AG09309 (cell line): ENCODE data around the gene RNPEP.

ENCODE experiments used
- DNase-seq: peaks from one replicate; pipeline ENCODE4 v3.0.0-alpha.2; 2010; ENCODE audit warnings: low read depth
- H3K4me3 ChIP-seq: 2 replicates; pipeline ENCODE4 v1.5.1; 2011; ENCODE audit warnings: mild to moderate bottlenecking, low read depth, low read length, moderate library complexity; ENCODE audit not compliant: control insufficient read depth
- TF ChIP-seq, protein P1 (sequence below): IDR thresholded peaks from 2 replicates; pipeline ENCODE4 v1.5.1; 2011; ENCODE audit warnings: mild to moderate bottlenecking, low read depth, low read length, inconsistent platforms; ENCODE audit not compliant: insufficient read depth, control insufficient read depth; ENCODE audit errors: missing control alignments

Gene RNPEP

DNA sequence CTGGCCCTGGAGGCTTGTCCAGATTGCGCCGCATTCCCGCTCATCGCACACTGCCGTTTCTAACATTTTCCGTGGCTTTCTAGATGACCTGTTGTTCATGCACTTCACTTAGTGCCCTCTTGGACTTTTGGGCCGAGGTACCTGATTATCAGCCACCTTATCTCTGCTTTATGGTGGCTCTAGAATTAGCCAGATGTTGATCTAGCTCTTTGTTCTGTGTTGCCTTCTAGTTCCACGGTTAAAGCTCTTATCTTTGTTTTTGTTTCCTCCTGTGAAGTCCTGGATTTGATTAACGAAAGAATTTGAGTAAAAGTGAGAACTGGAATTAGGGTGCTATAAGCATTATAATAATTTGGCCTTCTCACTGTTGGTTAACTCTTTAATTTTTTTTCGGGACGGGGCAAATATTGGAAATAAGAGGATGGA is 945 bp downstream of the RNPEP start:
- no peak for DNase-seq
- peak overlapping the region; percentile 55 for H3K4me3 ChIP-seq
- TF ChIP-seq, protein P1, sequence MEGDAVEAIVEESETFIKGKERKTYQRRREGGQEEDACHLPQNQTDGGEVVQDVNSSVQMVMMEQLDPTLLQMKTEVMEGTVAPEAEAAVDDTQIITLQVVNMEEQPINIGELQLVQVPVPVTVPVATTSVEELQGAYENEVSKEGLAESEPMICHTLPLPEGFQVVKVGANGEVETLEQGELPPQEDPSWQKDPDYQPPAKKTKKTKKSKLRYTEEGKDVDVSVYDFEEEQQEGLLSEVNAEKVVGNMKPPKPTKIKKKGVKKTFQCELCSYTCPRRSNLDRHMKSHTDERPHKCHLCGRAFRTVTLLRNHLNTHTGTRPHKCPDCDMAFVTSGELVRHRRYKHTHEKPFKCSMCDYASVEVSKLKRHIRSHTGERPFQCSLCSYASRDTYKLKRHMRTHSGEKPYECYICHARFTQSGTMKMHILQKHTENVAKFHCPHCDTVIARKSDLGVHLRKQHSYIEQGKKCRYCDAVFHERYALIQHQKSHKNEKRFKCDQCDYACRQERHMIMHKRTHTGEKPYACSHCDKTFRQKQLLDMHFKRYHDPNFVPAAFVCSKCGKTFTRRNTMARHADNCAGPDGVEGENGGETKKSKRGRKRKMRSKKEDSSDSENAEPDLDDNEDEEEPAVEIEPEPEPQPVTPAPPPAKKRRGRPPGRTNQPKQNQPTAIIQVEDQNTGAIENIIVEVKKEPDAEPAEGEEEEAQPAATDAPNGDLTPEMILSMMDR: no peak

DNA sequence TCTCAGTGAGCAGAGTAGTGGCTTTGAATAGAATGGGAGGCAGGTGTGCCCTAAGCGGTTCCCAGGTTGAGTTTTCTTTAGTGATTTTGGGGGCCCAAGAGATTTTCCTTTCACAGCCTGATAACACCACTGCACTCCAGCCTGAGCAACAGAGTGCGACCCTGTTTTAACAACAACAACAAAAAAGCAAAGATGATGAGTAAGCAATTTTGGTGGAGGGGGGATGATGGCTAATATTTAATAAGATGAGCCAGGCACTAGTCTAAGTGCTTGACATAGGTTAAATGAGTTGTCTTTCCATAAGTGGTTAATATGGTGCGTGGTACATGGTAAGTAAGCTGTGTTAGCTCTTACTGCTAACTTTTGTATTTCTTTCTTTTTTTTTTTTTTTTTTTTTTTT is 2.0 kb downstream of the RNPEP start:
- no peak for DNase-seq
- TF ChIP-seq, protein P1: no peak
- H3K4me3 ChIP-seq: no peak overlapping the region

DNA sequence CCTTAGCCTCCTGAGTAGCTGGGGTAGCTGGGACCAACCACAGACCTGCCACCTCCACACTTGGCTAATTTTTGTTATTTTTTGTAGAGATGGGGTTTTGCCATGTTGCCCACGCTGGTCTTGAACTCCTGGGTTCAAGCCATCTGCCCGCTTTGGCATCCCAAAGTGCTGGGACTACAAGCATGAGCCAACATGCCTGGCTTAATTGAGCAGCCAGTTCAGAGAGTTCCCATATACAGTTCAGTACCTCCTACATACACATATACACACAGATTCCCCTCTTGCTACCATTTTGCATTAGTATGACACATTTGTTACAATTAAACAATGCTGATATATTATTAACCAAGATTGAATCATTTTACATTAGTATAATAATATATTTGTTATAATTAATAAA is 2.9 kb downstream of the RNPEP start:
- no peak overlapping the region for H3K4me3 ChIP-seq
- TF ChIP-seq, protein P1: no peak
- no peak for DNase-seq

DNA sequence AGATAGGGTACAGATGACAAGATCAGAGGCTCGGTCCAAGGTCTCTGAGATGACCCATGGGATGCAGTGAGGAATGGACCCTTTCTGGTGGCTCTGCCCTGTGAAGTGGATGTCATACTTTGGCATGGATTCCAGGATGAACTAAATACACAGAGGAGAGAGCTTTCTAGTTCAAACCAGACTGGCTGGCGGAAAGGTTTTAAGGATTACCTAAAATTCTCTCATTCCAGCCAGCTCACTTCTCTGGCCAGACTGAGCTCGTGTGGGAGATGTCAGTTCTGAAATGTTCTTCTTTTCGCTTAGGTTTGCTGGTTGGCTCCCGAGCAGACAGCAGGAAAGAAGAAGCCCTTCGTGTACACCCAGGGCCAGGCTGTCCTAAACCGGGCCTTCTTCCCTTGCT is 6.2 kb downstream of the RNPEP start:
- no peak for DNase-seq
- no peak overlapping the region for H3K4me3 ChIP-seq
- TF ChIP-seq, protein P1: no peak

DNA sequence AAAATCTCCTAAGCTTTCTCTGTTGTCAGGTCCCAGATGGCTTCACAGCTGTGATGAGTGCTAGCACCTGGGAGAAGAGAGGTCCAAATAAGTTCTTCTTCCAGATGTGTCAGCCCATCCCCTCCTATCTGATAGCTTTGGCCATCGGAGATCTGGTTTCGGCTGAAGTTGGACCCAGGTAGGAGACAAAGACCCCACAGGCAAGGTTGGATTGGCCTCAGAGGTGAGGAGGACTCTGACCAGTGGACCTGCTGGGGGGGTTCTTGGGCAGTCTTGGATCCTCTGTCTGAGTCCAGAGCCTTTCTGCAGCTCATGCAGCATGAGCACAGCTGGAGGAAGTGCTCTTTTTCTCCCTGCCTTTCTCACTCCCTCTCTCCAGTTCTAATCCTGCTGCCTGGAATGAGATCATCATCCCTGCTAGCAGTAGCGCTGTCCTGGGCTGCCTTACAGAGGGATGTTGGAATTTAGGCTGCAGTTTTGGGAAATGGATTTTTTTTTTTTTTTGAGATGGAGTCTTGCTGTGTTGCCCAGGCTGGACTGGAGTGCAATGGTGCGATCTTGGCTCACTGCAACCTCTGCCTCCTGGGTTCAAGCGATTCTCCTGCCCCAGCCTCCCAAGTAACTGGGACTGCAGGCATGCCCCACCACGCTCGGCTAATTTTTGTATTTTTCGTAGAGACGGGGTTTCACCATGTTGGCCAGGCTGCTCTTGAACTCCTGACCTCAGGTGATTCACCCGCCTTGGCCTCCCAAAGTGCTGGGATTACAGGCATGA is 7.1 kb downstream of the RNPEP start:
- TF ChIP-seq, protein P1: no peak
- DNase-seq: no peak

DNA sequence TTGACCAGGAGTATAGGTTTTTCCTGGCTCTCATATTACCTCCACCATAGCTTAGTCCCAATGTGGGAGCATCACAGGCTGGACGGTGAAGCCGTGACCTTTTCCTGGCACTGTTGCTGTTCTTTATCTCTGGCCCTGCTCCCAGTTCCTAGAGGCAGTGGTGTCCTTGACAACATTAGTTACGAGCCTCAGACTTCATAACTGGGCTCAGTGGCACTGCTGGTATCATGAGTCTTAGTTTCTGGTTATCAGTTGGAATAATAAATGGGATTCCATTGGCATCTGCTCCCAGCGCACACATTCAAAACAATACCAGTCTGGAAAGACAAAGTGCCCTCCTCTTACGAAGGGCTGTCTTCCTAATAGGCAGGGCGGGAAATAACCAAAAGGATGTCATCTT is 8.0 kb downstream of the RNPEP start:
- TF ChIP-seq, protein P1: no peak
- no peak overlapping the region for H3K4me3 ChIP-seq
- DNase-seq: no peak

More for the DNA sequence above, 7.1 kb downstream of the RNPEP start:
- H3K4me3 ChIP-seq: no peak overlapping the region
